Activated CD8-positive, alpha-beta memory T cell treated with anti-CD3 and anti-CD28 coated beads, Interleukin-2, amount 50 U/mL, for 1 hour (primary cell): ENCODE data around the gene PADI4.
"Not testable (repeated sequence)": the region's sequence is repeated elsewhere in the genome, so short reads cannot be mapped to it uniquely, and the experiment has no call there.

ENCODE experiments used
- DNase-seq: peaks from one replicate; pipeline ENCODE4 v3.0.0-alpha.2; 2020; ENCODE audit errors: extremely low read depth

PADI4 gene

DNA sequence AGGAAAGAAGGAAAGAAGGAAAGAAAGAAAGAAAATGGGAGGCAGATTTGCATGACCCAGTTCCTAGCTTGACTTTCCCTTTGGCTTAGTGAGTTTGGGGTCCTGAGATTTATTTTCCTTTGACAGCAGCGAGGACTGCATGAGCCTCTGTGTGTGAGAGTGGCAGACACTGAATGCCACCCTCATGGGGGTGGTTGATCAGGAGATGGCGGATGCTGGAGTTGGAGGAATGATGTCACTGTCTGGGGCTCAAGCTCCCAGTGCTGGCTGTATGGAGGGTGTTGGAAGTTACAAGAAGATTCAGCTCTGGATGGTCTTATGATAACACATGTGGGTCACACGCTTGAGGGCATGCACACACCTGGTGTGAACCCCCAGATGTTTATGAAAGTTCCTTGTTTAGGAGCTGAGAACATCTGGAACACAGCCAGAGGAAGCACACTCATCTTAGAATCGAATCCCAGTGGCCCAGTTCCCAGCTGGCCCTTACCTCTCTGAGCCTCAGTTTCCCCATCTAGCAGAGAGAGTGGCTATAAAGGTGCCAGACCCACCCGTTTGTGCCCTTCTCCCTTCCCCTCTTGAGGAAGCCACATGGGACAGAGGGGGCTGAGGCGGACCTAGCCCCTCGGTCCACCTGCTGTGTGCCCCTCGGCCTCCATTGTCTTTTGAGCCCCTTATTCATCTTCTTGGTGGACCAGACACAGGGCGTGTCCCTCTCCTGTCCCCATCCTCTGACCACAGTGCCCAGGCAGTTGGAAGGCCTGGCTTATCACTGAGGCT lies 5.7 kb downstream of the PADI4 start:
- DNase-seq, result no peak

GRCh38 chr1:17314491-17314971 lies 6.5 kb downstream of the PADI4 start:
- DNase-seq, result no peak

GRCh38 chr1:17315542-17316130 lies 7.6 kb downstream of the PADI4 start:
- DNase-seq, result no peak

DNA sequence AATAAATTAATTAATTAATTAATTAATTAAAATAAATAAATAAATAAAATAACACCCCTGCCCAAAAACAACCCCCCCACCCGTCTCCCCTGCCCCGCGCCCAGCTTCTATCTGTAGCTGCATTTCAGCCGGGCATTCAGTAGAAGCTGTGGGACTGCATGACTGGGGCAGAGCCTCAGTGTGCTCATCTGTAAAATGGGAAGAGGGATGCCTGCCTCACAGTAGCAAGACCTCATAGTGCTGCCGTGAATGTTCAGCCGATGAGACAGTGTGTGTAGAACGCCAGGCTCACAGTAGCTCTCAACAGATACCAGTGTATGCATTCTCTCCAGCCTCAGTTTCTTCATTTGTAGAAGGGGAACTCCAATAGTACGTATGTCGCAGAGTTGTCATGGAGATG lies 8.7 kb downstream of the PADI4 start:
- no peak for DNase-seq

DNA sequence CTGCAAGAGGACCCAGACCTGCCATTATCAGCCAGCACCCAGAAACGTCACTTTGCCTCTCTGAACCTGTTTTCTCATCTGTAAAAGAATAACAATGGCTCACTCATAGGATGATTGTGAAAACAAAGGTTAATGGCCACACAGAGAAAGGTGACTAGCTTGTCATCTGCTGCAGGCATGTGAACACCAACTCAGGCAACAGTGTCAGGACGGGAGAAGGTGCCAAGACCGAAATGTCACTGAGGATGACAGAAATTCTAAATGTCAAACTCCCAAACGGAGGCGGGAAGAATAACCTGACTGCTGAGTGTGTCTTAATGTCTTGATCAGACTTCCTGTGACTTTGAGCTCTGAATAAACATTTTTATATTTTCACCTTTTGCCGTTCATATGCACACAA lies 10.3 kb downstream of the PADI4 start:
- DNase-seq, result no peak

GRCh38 chr1:17319561-17320350 lies 11.8 kb downstream of the PADI4 start:
- no peak for DNase-seq

- not testable (repeated sequence) for DNase-seq
Measured at GRCh38 chr1:17321857-17322390, 13.9 kb downstream of the PADI4 start.

DNA sequence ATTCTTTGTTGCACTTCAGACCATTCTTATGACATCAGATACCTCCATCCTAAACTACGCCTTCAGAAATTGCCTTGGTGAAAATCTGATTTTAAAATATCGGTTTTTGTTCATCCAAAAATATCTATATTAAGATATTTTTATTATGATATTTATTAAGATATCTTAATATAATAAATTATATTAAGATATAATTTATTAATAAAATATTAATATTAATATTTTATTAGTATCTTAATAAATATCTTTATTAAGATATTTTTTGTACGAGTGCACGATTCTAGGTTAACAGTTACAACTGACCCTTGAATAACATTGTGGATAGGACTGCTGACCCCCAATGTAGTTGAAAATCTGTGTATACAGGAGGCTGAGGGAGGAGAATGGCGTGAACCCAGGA lies 20.9 kb downstream of the PADI4 start:
- DNase-seq, result no peak

GRCh38 chr1:17329610-17330009 lies 21.6 kb downstream of the PADI4 start:
- DNase-seq, result no peak

GRCh38 chr1:17330856-17331255 lies 22.9 kb downstream of the PADI4 start:
- DNase-seq, result no peak

GRCh38 chr1:17333081-17333480 lies 25.1 kb downstream of the PADI4 start:
- no peak for DNase-seq

GRCh38 chr1:17335821-17336710 lies 28.1 kb downstream of the PADI4 start:
- peak; percentile 18 for DNase-seq

GRCh38 chr1:17338706-17339493 lies 30.9 kb downstream of the PADI4 start:
- DNase-seq, result no peak

- no peak for DNase-seq
Measured at GRCh38 chr1:17339521-17339920, 31.5 kb downstream of the PADI4 start.

- DNase-seq, result no peak
Measured at GRCh38 chr1:17340358-17340757, 32.4 kb downstream of the PADI4 start.

- DNase-seq, result no peak
Measured at GRCh38 chr1:17342014-17342441, 34.0 kb downstream of the PADI4 start.

DNA sequence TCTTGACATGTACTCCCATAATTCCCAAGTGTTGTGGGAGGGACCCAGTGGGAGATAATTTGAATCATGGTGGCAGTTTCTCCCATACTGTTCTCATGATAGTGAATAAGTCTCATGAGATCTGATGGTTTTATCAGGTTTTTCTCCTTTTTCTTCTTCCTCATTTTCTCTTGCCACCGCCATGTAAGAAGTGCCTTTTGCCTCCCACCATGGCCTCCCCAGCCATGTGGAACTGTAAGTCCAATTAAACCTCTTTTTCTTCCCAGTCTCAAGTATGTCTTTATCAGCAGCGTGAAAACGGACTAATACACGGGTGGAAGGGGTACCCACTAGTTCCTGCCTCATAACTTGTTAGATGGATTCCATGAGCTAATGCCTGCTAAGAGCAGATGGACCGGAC lies 37.5 kb downstream of the PADI4 start:
- DNase-seq, result not testable (repeated sequence)

DNA sequence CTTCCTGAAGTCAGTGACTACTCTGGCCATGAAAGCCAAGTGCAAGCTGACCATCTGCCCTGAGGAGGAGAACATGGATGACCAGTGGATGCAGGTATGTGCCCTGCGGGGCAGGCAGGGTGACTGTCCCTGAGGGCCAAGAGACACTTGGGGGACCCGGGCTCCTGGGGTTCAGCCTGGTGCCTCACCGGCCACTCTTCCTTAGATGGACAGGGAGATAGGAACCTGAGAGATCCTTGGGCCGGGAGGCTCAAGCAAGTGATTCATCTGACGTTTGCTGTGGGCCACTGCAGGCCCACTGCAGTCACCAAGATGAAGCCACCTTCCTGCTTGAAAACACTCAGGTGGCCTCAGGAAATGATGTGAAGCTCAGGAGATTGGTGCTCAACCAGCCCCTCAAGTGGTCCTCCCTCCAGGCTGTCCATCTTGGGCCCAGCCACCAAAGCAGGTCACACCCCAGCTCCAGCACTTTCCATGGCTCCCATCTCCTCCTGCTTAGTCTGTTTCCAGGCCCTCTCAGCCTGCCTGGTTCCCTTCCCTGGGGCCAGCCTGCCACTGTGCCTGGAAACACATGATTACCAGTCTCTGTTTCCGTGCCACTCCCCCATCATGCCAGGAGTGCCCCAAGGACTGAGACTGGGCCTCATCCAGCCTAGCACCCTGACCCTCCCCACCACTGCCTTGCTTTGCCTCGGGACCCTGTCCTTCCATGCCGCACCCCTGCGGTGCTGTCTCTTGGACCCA lies 38.2 kb downstream of the PADI4 start:
- no peak for DNase-seq

- no peak for DNase-seq
Measured at GRCh38 chr1:17347769-17348592, 40.0 kb downstream of the PADI4 start.
